ENCODE measurements around the gene CLINT1.

- no peak for TF ChIP-seq BRF1 (IDR thresholded peaks at IDR 0.05; ENCODE audit: borderline replicate concordance, extremely low read depth, insufficient read length)
- TF ChIP-seq ESRRA (IDR thresholded peaks at IDR 0.05; ENCODE audit: borderline replicate concordance, low read depth): no peak
- no peak for TF ChIP-seq ZNF274 (IDR thresholded peaks at IDR 0.05; ENCODE audit: borderline replicate concordance, low read depth, low read length)
- no peak for TF ChIP-seq E2F5 (CRISPR knock-in tag; IDR thresholded peaks at IDR 0.05)
- no peak for TF ChIP-seq GTF2F1 (IDR thresholded peaks at IDR 0.05; ENCODE audit: low read depth, low read length)
- TF ChIP-seq SAP30 (IDR thresholded peaks at IDR 0.05; ENCODE audit: borderline replicate concordance, insufficient read depth, low read depth, low read length, poor library complexity, severe bottlenecking): no peak
- TF ChIP-seq NR2C2 (CRISPR knock-in tag; IDR thresholded peaks at IDR 0.05): no peak
- TF ChIP-seq NR2C2 (tag; IDR thresholded peaks at IDR 0.05): no peak
- no peak for TF ChIP-seq HDGF (IDR thresholded peaks at IDR 0.05)
- TF ChIP-seq BHLHE40 (IDR thresholded peaks at IDR 0.05; ENCODE audit: low read length): no peak
- peak; percentile 59 to 67 (median 64) for TF ChIP-seq CTCF (IDR thresholded peaks at IDR 0.05 in 2 of 3, conservative IDR thresholded peaks at IDR 0.05 in 1 of 3; ENCODE audit: insufficient read depth in 2 of 3, low read depth in 1 of 3, low read length in 3 of 3)
These were observed 118.7 kb downstream of the CLINT1 start for GRCh38 chr5:157740229-157740610.

Measured in K562 (cell line).